PC-9 (cell line): Measurements from ENCODE around the gene LAMA2. TPM values are rescaled to one million over a fixed set of nuclear protein-coding genes. Genes with fewer than 3 reads are reported as not detected.

Experiments
- BruUV-seq: library from RNA; stranded (reverse); fragments of 400-500 nt; replicated peaks from 2 replicates; lab custom pipeline; 2021; lab: Mats Ljungman, UMichigan
- CTCF ChIA-PET: fragments of 300-600 bp; sonication (Branson Sonifier 250); formaldehyde crosslinking; loops from one replicate; lab custom pipeline; 2022; ENCODE audit warnings: antibody characterized with exemption; lab: Charles Lee
- POLR2A ChIA-PET: fragments of 300-600 bp; sonication (Branson Sonifier 250); formaldehyde crosslinking; loops from one replicate; lab custom pipeline; 2022; ENCODE audit warnings: antibody characterized with exemption; ENCODE audit not compliant: unreplicated experiment; lab: Charles Lee
- DNase-seq, 2 experiments: peaks; one replicate each; pipeline versions ENCODE4 v3.0.0 to v3.0.0-alpha.2; 2015 to 2022; ENCODE audit warnings: mixed read lengths in 1 of 2
- H2AFZ ChIP-seq: fragments of 200-600 bp; sonication (generic); 2 replicates; pipeline ENCODE4 v1.8.1; 2017; ENCODE audit warnings: antibody characterized with exemption
- H3F3A ChIP-seq: fragments of 200-600 bp; sonication (generic); 2 replicates; pipeline ENCODE4 v1.8.1; 2017; ENCODE audit warnings: antibody characterized with exemption, mild to moderate bottlenecking, low read depth; ENCODE audit not compliant: insufficient read depth
- H3K27ac ChIP-seq: fragments of 200-600 bp; sonication (generic); 2 replicates; pipeline ENCODE4 v1.6.1; 2016; ENCODE audit warnings: mixed run types
- H3K27me3 ChIP-seq: fragments of 200-600 bp; sonication (generic); 2 replicates; pipeline ENCODE4 v1.6.1; 2016; ENCODE audit warnings: low read depth, mixed run types; ENCODE audit not compliant: insufficient read depth
- H3K36me3 ChIP-seq: fragments of 200-600 bp; sonication (generic); 2 replicates; pipeline ENCODE4 v1.6.1; 2016; ENCODE audit warnings: low read depth, mixed run types
- H3K4me1 ChIP-seq: fragments of 200-600 bp; sonication (generic); replicated peaks from 2 replicates; pipeline ENCODE4 v1.6.1; 2016; ENCODE audit warnings: mixed run types; ENCODE audit not compliant: insufficient read depth
- H3K4me2 ChIP-seq: fragments of 200-600 bp; sonication (generic); 2 replicates; pipeline ENCODE4 v1.6.1; 2017; ENCODE audit warnings: mixed run types
- H3K4me3 ChIP-seq: fragments of 200-600 bp; sonication (generic); 2 replicates; pipeline ENCODE4 v1.6.1; 2016; ENCODE audit warnings: mixed run types
- H3K79me2 ChIP-seq: fragments of 200-600 bp; sonication (generic); 2 replicates; pipeline ENCODE4 v1.6.1; 2017; ENCODE audit warnings: low read depth, mixed run types
- H3K9me2 ChIP-seq: fragments of 200-600 bp; sonication (generic); 2 replicates; pipeline ENCODE4 v1.8.1; 2017; ENCODE audit warnings: mild to moderate bottlenecking; ENCODE audit not compliant: insufficient read depth
- H3K9me3 ChIP-seq: fragments of 200-600 bp; sonication (generic); 2 replicates; pipeline ENCODE4 v1.8.1; 2016; ENCODE audit warnings: low read depth; ENCODE audit not compliant: insufficient read depth
- H4K20me1 ChIP-seq: fragments of 200-600 bp; sonication (generic); 2 replicates; pipeline ENCODE4 v1.8.1; 2017; ENCODE audit not compliant: insufficient read depth
- EZH2 ChIP-seq: fragments of 200-600 bp; sonication (generic); IDR thresholded peaks from 2 replicates; pipeline ENCODE4 v1.8.0; 2017; ENCODE audit warnings: antibody characterized with exemption, low read depth
- intact Hi-C: fragments of 100-400 bp; cut with micrococcal nuclease; formaldehyde crosslinking; loops from one replicate; pipeline ENCODE4 v1.10.0; 2022; ENCODE audit not compliant: unreplicated experiment
- total RNA-seq: library from RNA; stranded (reverse); gene quantifications from 2 replicates; pipeline ENCODE4 v1.2.3, GENCODE V29; 2021
- TF ChIP-seq, protein P1 (sequence below): fragments of 200-600 bp; sonication (generic); conservative IDR thresholded peaks from 2 replicates; pipeline ENCODE4 v1.6.1; 2017; ENCODE audit warnings: mixed run types, antibody characterized with exemption, mild to moderate bottlenecking, moderate library complexity

Gene LAMA2
- total RNA-seq, 1 experiment from 2014 or later: 2.8 TPM

DNA sequence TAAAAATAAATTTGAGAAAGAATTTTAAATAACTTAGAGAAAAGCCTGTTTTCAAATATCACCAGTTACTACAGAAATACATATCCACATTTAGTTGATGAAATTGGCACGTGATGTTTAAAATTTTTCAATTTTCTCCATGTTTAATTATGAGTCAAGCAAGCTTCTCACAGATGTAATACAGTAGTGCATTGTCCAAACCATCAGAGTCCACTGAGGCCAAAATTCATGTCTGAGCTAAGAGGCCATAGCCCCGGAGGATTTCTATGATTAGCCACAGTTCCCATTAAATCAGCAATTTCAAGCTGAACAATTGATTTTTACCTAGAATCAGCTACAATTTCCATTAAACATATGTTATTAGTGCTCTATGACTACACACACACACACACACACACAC, 387.0 kb downstream of the LAMA2 start:
- Histone ChIP-seq H2AFZ (no peak overlapping the region), H3K4me2 (no peak overlapping the region), H3K27ac (no peak overlapping the region), H3F3A (no peaks in the 10 kb centered on the region), H3K4me3 (no peak overlapping the region), H4K20me1 (no peaks in the 10 kb centered on the region), H3K9me3 (no peaks in the 10 kb centered on the region), H3K9me2 (no peaks in the 10 kb centered on the region), H3K79me2 (no peaks in the 10 kb centered on the region), H3K36me3 (no peaks in the 10 kb centered on the region), H3K4me1 (peaks cover 7% of the 10 kb centered on the region; the same call in 1 of the 2 replicates), H3K27me3 (no peaks in the 10 kb centered on the region)
- POLR2A ChIA-PET: no interaction called here
- intact Hi-C loops: no loop called here
- TF ChIP-seq, protein P1, sequence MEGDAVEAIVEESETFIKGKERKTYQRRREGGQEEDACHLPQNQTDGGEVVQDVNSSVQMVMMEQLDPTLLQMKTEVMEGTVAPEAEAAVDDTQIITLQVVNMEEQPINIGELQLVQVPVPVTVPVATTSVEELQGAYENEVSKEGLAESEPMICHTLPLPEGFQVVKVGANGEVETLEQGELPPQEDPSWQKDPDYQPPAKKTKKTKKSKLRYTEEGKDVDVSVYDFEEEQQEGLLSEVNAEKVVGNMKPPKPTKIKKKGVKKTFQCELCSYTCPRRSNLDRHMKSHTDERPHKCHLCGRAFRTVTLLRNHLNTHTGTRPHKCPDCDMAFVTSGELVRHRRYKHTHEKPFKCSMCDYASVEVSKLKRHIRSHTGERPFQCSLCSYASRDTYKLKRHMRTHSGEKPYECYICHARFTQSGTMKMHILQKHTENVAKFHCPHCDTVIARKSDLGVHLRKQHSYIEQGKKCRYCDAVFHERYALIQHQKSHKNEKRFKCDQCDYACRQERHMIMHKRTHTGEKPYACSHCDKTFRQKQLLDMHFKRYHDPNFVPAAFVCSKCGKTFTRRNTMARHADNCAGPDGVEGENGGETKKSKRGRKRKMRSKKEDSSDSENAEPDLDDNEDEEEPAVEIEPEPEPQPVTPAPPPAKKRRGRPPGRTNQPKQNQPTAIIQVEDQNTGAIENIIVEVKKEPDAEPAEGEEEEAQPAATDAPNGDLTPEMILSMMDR: no peak
- TF ChIP-seq EZH2: no peak
- BruUV-seq: no TSS peak
- no peak for DNase-seq
- CTCF ChIA-PET: no interaction called here

DNA sequence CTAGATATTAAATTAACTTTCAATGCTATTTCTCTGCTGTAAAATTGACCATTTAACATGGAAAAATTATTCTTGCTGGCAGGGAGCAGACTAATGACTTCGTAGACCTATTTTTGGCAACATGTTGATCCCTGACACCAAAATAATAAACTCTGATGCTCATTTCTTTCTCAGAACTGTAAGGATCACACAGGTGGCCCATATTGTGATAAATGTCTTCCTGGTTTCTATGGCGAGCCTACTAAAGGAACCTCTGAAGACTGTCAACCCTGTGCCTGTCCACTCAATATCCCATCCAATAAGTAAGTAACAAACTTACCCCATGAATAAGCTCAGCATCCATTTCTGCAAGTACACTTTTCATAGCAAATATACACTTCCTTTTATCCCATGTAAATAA, 387.5 kb downstream of the LAMA2 start:
- Histone ChIP-seq H3K36me3 (no peaks in the 10 kb centered on the region), H3K4me2 (no peak overlapping the region), H3F3A (no peaks in the 10 kb centered on the region), H2AFZ (no peak overlapping the region), H3K9me3 (no peaks in the 10 kb centered on the region), H3K4me3 (no peak overlapping the region), H3K27me3 (no peaks in the 10 kb centered on the region), H3K79me2 (no peaks in the 10 kb centered on the region), H3K9me2 (no peaks in the 10 kb centered on the region), H3K4me1 (peaks cover 7% of the 10 kb centered on the region; the same call in 1 of the 2 replicates), H4K20me1 (no peaks in the 10 kb centered on the region), H3K27ac (no peak overlapping the region)
- CTCF ChIA-PET: no interaction called here
- no peak for DNase-seq
- no TSS peak for BruUV-seq
- POLR2A ChIA-PET: interaction anchor here (0.6 kb wide), 1 partner anchor 30 kb away, joined by 3 read pairs; no protein-coding TSS in a partner anchor
- intact Hi-C loops: no loop called here
- TF ChIP-seq EZH2: no peak
- TF ChIP-seq, protein P1: no peak

DNA sequence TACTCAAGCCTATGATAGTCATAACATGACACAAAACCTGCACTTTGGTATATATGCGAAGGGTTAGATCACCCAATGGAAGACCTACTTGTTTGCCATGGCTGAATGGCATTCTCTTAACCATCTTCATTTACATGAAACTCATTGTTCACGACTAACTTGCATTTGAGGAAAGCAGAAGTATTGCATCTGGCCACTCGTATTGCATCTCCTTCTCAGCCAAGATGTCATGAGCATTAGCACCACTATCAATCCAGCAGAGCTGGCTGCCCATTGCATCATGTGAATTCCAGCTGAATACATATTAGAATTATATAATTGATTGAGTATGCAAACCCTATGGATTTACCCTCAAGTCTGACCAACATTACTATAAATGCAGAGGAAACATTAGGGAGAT, 390.2 kb downstream of the LAMA2 start:
- no peak overlapping the region for H3K4me2 ChIP-seq
- no TSS peak for BruUV-seq
- no peak overlapping the region for H3K27ac ChIP-seq
- TF ChIP-seq EZH2: no peak
- TF ChIP-seq, protein P1: no peak
- no peaks in the 10 kb centered on the region for H3K9me2 ChIP-seq
- no peak overlapping the region for H2AFZ ChIP-seq
- CTCF ChIA-PET: no interaction called here
- H3K36me3 ChIP-seq: no peaks in the 10 kb centered on the region
- no peaks in the 10 kb centered on the region for H3F3A ChIP-seq
- no peaks in the 10 kb centered on the region for H3K79me2 ChIP-seq
- no peaks in the 10 kb centered on the region for H4K20me1 ChIP-seq
- H3K4me1 ChIP-seq: peaks cover 7% of the 10 kb centered on the region; the same call in 1 of the 2 replicates
- H3K9me3 ChIP-seq: no peaks in the 10 kb centered on the region
- no peaks in the 10 kb centered on the region for H3K27me3 ChIP-seq
- intact Hi-C loops: no loop called here
- no peak for DNase-seq
- POLR2A ChIA-PET: no interaction called here
- H3K4me3 ChIP-seq: no peak overlapping the region
